Stomach (tissue), 4 donors: ENCODE data around the gene TLE6.

Experiments
- CTCF ChIP-seq, 7 experiments: fragments of 450-650 bp in 4 of 7; fragments of 200-600 bp in 3 of 7; sonication (generic) in 3 of 7; IDR thresholded peaks; one replicate each; pipeline ENCODE4 v1.5.1; 2016 to 2019; ENCODE audit warnings: antibody characterized with exemption in 7 of 7, control low read depth in 2 of 7, mild to moderate bottlenecking in 1 of 7
- POLR2AphosphoS5 ChIP-seq, 3 donors: sonication (generic); formaldehyde crosslinking; IDR thresholded peaks; one replicate each; pipeline ENCODE4 v1.6.1; 2016; ENCODE audit warnings: antibody characterized with exemption in 3 of 3

DNA sequence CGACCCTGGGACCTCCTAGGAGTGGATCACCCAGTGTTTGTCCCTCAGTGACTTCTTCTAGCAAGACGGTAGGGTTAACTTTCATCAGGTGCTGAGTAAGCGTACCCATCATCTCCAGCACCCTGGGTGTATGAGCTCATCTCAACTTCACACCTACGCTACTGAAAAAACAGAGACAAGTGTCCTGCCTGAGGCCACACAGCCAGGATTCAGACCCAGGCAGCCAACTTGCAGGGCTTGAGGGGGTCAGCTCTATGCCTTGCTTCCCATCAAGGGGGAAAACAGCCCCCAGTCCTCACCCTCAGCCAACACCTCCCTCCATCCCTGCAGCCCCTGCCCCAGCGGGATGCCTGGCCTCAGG, 47.1 kb downstream of the TLE6 start:
- no peak for TF ChIP-seq POLR2AphosphoS5 (IDR thresholded peaks at IDR 0.05)
- no peak for TF ChIP-seq CTCF (IDR thresholded peaks at IDR 0.05)
